A673 (cell line): ENCODE results near the gene SPRR2A. TPM values are rescaled to one million over a fixed set of nuclear protein-coding genes. Genes with fewer than 3 reads are reported as not detected.
"Not testable (repeated sequence)": the region's sequence is repeated elsewhere in the genome, so short reads cannot be mapped to it uniquely, and the experiment has no call there.

Experiments used
- BruUV-seq: library from RNA; stranded (reverse); fragments of 400-500 nt; replicated peaks from 2 replicates; lab custom pipeline; 2021; lab: Mats Ljungman, UMichigan
- CTCF ChIA-PET: fragments of 300-600 bp; sonication (Branson Sonifier 250); formaldehyde crosslinking; loops from one replicate; lab custom pipeline; 2022; ENCODE audit warnings: antibody characterized with exemption; lab: Charles Lee
- POLR2A ChIA-PET: fragments of 300-600 bp; sonication (Branson Sonifier 250); formaldehyde crosslinking; loops from one replicate; lab custom pipeline; 2022; ENCODE audit warnings: antibody characterized with exemption; ENCODE audit not compliant: low non-redundant PET; lab: Charles Lee
- DNase-seq: peaks from one replicate; pipeline ENCODE4 v3.0.0-alpha.2; 2015; ENCODE audit warnings: low spot score
- H3K27ac ChIP-seq: fragments of 200-600 bp; sonication (generic); 2 replicates; pipeline ENCODE4 v1.5.1; 2016; ENCODE audit warnings: mixed run types, low read depth, mild to moderate bottlenecking, mixed read lengths, antibody characterized with exemption, low read length; ENCODE audit not compliant: poor library complexity, severe bottlenecking
- H3K27me3 ChIP-seq: fragments of 200-600 bp; sonication (generic); replicated peaks from 2 replicates; pipeline ENCODE4 v1.6.1; 2017; ENCODE audit warnings: mixed run types, low read depth, mild to moderate bottlenecking, mixed read lengths, antibody characterized with exemption, low read length; ENCODE audit not compliant: insufficient read depth, poor library complexity
- H3K36me3 ChIP-seq: fragments of 200-600 bp; sonication (generic); 2 replicates; pipeline ENCODE4 v1.6.1; 2016; ENCODE audit warnings: mixed run types, mild to moderate bottlenecking, mixed read lengths, antibody characterized with exemption, low read length; ENCODE audit not compliant: insufficient read depth, poor library complexity, severe bottlenecking
- H3K4me1 ChIP-seq: fragments of 200-600 bp; sonication (generic); 2 replicates; pipeline ENCODE4 v1.6.1; 2017; ENCODE audit warnings: mixed run types, mild to moderate bottlenecking, mixed read lengths, antibody characterized with exemption, low read length; ENCODE audit not compliant: insufficient read depth, poor library complexity, severe bottlenecking
- H3K4me3 ChIP-seq: fragments of 200-600 bp; sonication (generic); 2 replicates; pipeline ENCODE4 v1.5.1; 2016; ENCODE audit warnings: low read depth, mixed run types, mild to moderate bottlenecking, mixed read lengths, low read length; ENCODE audit not compliant: poor library complexity, severe bottlenecking
- H3K9me3 ChIP-seq: fragments of 200-600 bp; sonication (generic); 2 replicates; pipeline ENCODE4 v1.6.1; 2016; ENCODE audit warnings: mixed run types, low read depth, mild to moderate bottlenecking, mixed read lengths, antibody characterized with exemption, low read length; ENCODE audit not compliant: poor library complexity, severe bottlenecking
- CTCF ChIP-seq: fragments of 300-800, 200-600 bp; sonication (generic); conservative IDR thresholded peaks from 2 replicates; pipeline ENCODE4 v1.5.1; 2017; ENCODE audit warnings: low read depth, mild to moderate bottlenecking, antibody characterized with exemption, low read length, moderate library complexity, mixed read lengths
- EZH2 ChIP-seq: fragments of 200-600 bp; sonication (generic); IDR thresholded peaks from 2 replicates; pipeline ENCODE4 v1.6.1; 2017; ENCODE audit warnings: borderline replicate concordance, low read depth, mild to moderate bottlenecking, mixed read lengths, antibody characterized with exemption, low read length; ENCODE audit not compliant: poor library complexity, severe bottlenecking
- intact Hi-C: fragments of 100-400 bp; cut with micrococcal nuclease; formaldehyde crosslinking; loops from one replicate; pipeline ENCODE4 v1.10.0; 2022; ENCODE audit not compliant: unreplicated experiment
- total RNA-seq: library from RNA; stranded (reverse); gene quantifications from 2 replicates; pipeline ENCODE4 v1.2.3, GENCODE V29; 2021

SPRR2A gene
- total RNA-seq, 1 experiment from 2014 or later: not detected

- Histone ChIP-seq H3K36me3 (no peaks in the 10 kb centered on the region), H3K4me3 (no peak overlapping the region), H3K27ac (no peak overlapping the region), H3K4me1 (no peaks in the 10 kb centered on the region), H3K9me3 (no peaks in the 10 kb centered on the region), H3K27me3 (peaks cover 70% of the 10 kb centered on the region)
- CTCF ChIA-PET: no interaction called here
- no peak for DNase-seq
- POLR2A ChIA-PET: no interaction called here
- no peak for TF ChIP-seq CTCF
- TF ChIP-seq EZH2: no peak
- BruUV-seq: no TSS peak
- intact Hi-C loops: loop anchor here (10.0 kb wide), 1 partner anchor 184 kb away; the partner anchor contains the start of gene SMCP
Observed at GRCh38 chr1:153058826-153059784, 1.8 kb upstream of the SPRR2A start.

GRCh38 chr1:153058154-153058553 is 842 bp upstream of the SPRR2A start:
- CTCF ChIA-PET: no interaction called here
- POLR2A ChIA-PET: no interaction called here
- DNase-seq: no peak
- H3K4me3 ChIP-seq: no peak overlapping the region
- H3K36me3 ChIP-seq: no peaks in the 10 kb centered on the region
- no peaks in the 10 kb centered on the region for H3K9me3 ChIP-seq
- no peak for TF ChIP-seq CTCF
- TF ChIP-seq EZH2: no peak
- no peaks in the 10 kb centered on the region for H3K4me1 ChIP-seq
- peaks cover 68% of the 10 kb centered on the region for H3K27me3 ChIP-seq
- no peak overlapping the region for H3K27ac ChIP-seq
- intact Hi-C loops: loop anchor here (10.0 kb wide), 1 partner anchor 183 kb away; the partner anchor contains the start of gene SMCP
- no TSS peak for BruUV-seq

GRCh38 chr1:153056111-153056510 is 1.2 kb downstream of the SPRR2A start:
- BruUV-seq, H3K36me3 ChIP-seq, H3K4me3 ChIP-seq, POLR2A ChIA-PET, H3K27ac ChIP-seq, DNase-seq, H3K9me3 ChIP-seq, H3K4me1 ChIP-seq, CTCF ChIA-PET: not testable (repeated sequence)
- intact Hi-C loops: loop anchor here (10.0 kb wide), 1 partner anchor 181 kb away; the partner anchor contains the start of gene SMCP
- peaks cover 53% of the 10 kb centered on the region for H3K27me3 ChIP-seq
